Astrocyte (in vitro differentiated cells and primary cell): Measurements from ENCODE around the gene RANBP3.

Source experiments
- EZH2 ChIP-seq: IDR thresholded peaks from 2 replicates; pipeline ENCODE4 v1.6.1; 2012; ENCODE audit warnings: mild to moderate bottlenecking, low read length, inconsistent platforms; ENCODE audit not compliant: insufficient read depth
- TF ChIP-seq, protein P1 (sequence below): IDR thresholded peaks from 2 replicates; pipeline ENCODE4 v1.5.1; 2011; ENCODE audit warnings: low read depth, mild to moderate bottlenecking, inconsistent platforms, low read length, moderate library complexity; ENCODE audit not compliant: insufficient read depth

DNA sequence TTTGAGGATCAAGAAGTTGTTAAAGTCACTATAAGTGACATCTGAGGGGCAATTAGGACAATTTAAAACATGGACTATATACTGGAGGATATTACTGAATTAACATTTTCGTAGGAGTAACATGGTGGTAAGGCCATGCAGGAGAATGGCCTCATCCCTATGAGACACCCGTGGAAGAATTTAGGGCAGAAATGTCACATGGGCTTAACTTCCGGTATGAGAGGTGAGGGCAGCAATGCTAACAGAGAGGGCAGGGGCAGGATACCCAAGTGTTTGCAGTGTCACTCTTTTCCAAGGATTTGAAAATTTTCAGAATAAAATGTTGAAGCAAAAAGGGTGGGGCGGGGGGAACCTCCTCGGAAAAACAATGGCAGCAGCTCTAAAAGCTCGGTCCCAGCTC lies 23.6 kb downstream of the RANBP3 start:
- TF ChIP-seq, protein P1, sequence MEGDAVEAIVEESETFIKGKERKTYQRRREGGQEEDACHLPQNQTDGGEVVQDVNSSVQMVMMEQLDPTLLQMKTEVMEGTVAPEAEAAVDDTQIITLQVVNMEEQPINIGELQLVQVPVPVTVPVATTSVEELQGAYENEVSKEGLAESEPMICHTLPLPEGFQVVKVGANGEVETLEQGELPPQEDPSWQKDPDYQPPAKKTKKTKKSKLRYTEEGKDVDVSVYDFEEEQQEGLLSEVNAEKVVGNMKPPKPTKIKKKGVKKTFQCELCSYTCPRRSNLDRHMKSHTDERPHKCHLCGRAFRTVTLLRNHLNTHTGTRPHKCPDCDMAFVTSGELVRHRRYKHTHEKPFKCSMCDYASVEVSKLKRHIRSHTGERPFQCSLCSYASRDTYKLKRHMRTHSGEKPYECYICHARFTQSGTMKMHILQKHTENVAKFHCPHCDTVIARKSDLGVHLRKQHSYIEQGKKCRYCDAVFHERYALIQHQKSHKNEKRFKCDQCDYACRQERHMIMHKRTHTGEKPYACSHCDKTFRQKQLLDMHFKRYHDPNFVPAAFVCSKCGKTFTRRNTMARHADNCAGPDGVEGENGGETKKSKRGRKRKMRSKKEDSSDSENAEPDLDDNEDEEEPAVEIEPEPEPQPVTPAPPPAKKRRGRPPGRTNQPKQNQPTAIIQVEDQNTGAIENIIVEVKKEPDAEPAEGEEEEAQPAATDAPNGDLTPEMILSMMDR, result no peak
- TF ChIP-seq EZH2, result no peak
